NB4 (cell line): Measurements from ENCODE around the gene RAPGEF4.

ENCODE experiments used
- MAX ChIP-seq: IDR thresholded peaks from 2 replicates; pipeline ENCODE4 v1.6.1; 2011; ENCODE audit warnings: low read depth, low read length
- TF ChIP-seq, protein P1 (sequence below): IDR thresholded peaks from one replicate; pipeline ENCODE4 v1.5.1; 2012; ENCODE audit warnings: low read depth, low read length

GRCh38 chr2:172804423-172804822 is 68.8 kb downstream of the RAPGEF4 start:
- no peak for TF ChIP-seq MAX
- TF ChIP-seq, protein P1, sequence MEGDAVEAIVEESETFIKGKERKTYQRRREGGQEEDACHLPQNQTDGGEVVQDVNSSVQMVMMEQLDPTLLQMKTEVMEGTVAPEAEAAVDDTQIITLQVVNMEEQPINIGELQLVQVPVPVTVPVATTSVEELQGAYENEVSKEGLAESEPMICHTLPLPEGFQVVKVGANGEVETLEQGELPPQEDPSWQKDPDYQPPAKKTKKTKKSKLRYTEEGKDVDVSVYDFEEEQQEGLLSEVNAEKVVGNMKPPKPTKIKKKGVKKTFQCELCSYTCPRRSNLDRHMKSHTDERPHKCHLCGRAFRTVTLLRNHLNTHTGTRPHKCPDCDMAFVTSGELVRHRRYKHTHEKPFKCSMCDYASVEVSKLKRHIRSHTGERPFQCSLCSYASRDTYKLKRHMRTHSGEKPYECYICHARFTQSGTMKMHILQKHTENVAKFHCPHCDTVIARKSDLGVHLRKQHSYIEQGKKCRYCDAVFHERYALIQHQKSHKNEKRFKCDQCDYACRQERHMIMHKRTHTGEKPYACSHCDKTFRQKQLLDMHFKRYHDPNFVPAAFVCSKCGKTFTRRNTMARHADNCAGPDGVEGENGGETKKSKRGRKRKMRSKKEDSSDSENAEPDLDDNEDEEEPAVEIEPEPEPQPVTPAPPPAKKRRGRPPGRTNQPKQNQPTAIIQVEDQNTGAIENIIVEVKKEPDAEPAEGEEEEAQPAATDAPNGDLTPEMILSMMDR: no peak
